HG03457 (cell line): ENCODE measurements around the gene SYNCRIP.
"Not testable (repeated sequence)": the region's sequence is repeated elsewhere in the genome, so short reads cannot be mapped to it uniquely, and the experiment has no call there.

Experiments
- ATAC-seq: cut with Tn5 transposase; IDR thresholded peaks from one replicate; pipeline ENCODE4 v1.9.1; 2021; ENCODE audit warnings: moderate number of reproducible peaks; ENCODE audit not compliant: unreplicated experiment

SYNCRIP gene

GRCh38 chr6:85642774-85643536 lies at the start of gene SYNCRIP:
TSS of gene SYNCRIP (minus strand) at chr6:85642886. CDS start at chr6:85641439, 1,447 bp downstream.
- ATAC-seq: peak; percentile 73

- ATAC-seq: no peak
Observed at GRCh38 chr6:85691478-85691877, 48.8 kb upstream of the SYNCRIP start.

GRCh38 chr6:85690071-85690470 lies 47.4 kb upstream of the SYNCRIP start:
- no peak for ATAC-seq

DNA sequence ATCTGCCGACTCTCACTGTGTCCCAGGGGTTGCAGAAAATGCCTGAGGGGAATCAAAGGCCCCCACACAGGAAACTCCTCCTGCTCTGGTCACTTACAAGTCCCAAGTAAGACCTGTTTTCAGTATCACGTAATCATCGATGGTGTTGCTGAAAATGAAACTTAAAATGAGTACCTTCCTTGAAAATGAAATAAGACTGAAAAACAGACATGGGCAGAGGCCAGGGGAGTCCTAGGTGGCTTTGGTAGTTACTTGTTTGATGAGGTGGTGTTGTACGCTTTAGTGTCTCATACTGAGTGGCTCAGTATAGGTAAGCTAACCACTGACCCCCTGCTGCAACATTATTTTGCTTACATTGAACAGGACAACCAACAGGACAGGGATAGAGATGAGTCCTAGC lies 43.0 kb upstream of the SYNCRIP start:
- ATAC-seq: peak; percentile 86

GRCh38 chr6:85684809-85685171 lies 42.1 kb upstream of the SYNCRIP start:
- no peak for ATAC-seq

DNA sequence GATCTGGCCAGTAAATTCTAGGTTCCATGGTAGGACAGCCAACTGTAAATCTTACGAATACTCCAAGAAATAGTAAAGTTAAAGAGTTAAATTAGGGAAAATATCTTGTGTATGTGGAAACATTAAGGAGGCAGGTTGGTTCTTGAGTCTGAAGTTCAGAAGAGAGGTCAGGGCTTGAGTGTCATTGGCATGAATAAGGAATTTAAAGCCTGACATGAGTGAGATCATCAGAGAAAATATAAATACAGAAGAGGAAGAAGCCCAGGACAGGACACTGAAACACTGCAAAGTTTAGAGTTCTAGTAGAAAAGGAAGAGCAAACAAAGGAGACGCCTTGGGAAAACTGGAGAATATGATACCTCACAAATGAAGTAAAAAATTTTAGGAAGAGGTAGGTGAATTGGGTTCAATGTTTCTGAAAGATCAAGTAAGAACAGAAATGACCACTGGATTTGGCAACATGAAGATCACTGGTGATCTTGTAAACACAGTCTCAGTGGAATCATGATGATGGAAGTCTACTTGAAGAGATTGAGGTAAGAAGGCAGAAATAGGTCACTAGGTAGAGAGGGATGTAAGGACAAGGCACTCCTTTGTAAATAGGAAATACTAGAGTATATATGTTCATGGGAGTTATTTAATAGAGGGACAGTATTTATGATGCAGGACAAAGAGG lies 41.6 kb upstream of the SYNCRIP start:
- ATAC-seq: no peak

GRCh38 chr6:85681899-85682298 lies 39.2 kb upstream of the SYNCRIP start:
- not testable (repeated sequence) for ATAC-seq

GRCh38 chr6:85680388-85680787 lies 37.7 kb upstream of the SYNCRIP start:
- ATAC-seq: no peak

DNA sequence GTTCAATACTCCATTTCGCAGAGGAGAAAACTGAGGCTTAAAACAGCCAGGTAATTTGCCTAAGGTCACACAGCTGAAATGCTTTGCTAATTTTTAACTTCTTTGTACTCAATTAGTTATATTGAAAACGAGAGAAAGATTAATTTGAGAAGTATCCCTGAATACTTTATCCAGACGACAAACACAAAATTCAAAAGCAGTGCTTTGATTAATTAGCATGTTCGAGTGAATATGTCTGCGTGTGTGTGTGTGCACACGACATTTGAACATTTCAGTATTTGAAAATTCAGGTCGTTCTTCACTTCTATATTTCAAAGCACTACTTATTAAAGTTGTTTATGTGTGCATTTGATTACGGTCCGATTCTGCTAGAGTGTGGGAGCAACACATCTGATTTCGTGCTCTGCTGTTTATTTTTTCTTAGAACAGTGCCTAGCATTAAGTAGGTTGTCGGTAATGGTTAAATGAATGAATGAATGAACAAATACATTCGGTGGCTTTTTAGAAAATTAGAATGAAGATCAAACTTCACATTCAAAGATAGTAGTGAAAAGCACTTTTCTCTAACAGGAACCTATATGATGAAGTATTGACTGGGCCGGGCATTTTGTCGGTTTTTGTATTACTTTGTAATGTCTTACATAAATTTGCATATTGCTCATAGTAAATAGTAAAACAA lies 36.9 kb upstream of the SYNCRIP start:
- ATAC-seq: no peak

GRCh38 chr6:85678602-85679444 lies 36.1 kb upstream of the SYNCRIP start:
- peak; percentile 75 for ATAC-seq

DNA sequence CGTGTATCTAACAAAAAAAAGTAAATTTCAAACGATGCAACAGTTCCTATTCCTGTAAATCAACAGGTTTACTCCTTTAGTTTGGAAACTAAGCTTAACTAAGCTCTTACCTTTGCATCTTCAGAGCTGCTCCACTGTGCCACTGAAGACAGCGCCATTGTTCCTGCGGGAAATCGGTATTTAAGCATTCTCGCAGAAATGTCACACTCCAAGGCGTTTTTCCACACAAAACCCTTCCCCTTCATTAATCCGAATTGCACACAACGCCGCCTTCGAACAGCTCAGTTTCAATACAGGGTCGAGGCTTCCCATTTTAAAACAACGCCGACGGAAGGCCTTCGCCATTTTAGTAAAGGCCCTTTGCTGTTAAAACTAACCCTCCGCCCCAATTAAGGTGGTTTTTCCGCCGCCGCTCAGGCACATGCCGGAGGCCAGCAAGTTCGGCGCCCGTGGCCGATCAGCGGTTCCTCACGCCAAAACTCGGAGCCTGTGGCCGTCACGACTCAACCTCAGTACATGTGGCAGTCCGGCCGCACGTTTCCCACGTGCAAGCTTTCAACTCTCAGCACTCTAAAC lies 35.4 kb upstream of the SYNCRIP start:
- no peak for ATAC-seq

- ATAC-seq: no peak
Observed at GRCh38 chr6:85677234-85677956, 34.7 kb upstream of the SYNCRIP start.

- ATAC-seq: no peak
Observed at GRCh38 chr6:85676086-85676729, 33.5 kb upstream of the SYNCRIP start.

GRCh38 chr6:85675030-85675819 lies 32.5 kb upstream of the SYNCRIP start:
- no peak for ATAC-seq

DNA sequence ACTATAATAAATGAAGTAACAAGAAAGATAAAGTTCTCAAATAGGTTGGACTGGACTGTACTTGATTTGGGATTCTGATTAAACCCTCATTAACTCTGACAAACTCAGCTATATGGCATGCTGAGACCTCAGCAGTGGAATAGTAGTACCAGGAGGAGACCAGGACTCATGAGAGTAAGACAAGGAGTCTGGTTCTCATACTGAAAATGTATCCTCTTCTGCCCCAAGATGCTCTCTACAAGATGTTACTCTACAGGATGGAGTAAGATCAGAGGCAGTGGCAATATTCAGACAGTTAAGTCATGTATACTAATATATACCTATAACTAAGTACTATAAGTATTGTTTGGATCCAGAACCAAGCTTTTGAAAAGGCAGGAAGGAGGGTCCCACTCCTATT lies 31.9 kb upstream of the SYNCRIP start:
- ATAC-seq: no peak

DNA sequence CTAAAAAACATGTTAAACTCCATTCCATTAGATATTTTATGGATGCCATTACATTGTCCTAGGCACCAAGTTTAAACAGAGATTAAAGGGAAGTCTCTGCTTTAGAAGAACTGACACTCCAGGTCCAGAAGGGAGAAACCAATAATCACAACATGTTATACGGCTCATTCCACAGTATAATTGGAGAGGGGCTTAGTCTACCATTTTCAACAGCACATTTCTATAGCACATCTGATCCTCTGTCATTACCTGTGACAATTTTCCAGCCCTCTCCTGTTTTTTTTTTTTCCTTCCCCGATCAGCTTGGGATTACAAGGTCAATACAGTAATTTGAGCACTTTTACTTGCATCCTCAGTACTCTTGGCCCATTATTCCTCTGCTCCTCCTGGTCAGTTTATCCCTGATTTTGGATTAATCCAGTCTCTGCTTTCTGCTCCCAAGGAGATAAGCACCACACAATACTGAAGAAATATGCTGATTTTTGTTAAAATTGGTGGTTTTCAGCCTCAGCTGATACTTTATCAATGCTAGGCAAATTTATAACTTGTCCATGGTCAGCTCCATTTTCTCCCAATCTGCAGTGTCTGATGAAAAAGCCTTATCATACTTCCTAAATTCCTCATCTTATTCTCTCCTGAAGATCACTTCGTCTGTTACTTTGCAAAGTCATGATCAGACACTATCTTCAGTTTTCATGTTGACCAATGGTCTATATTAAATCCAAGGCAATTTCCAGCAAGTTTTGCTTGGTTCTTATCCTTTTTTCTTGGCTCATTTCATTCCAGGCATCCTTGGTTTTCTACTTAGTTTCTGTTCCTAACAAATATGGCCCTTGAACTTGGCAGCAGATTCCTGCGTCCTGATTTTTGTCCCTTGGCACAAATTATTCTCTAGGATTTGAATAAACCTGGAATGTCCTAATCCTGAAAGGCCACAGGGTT lies 30.8 kb upstream of the SYNCRIP start:
- ATAC-seq: no peak

- no peak for ATAC-seq
Observed at GRCh38 chr6:85672623-85673022, 29.9 kb upstream of the SYNCRIP start.

- ATAC-seq: no peak
Observed at GRCh38 chr6:85672050-85672449, 29.4 kb upstream of the SYNCRIP start.
